ENCODE measurements around the gene UBC. TPM values are rescaled to one million over a fixed set of nuclear protein-coding genes. Genes with fewer than 3 reads are reported as not detected.

Gene UBC
- total RNA-seq, 1 experiment from 2014 or later: 880 TPM

GRCh38 chr12:124929649-124930419, 15.4 kb upstream of the UBC start:
- H3K4me3 Mint-ChIP-seq (ENCODE audit: unreplicated experiment): peak overlapping the region; percentile 92
- H3K9me3 Mint-ChIP-seq (ENCODE audit: unreplicated experiment): no peaks in the 10 kb centered on the region
- Histone ChIP-seq H3K4me3 (ENCODE audit: low read depth, low read length) (no peak overlapping the region), H3K27me3 (replicated peaks; ENCODE audit: control insufficient read depth, insufficient read depth, low read length) (no peaks in the 10 kb centered on the region), H3K9me3 (no peaks in the 10 kb centered on the region), H3K4me1 (no peaks in the 10 kb centered on the region), H3K36me3 (ENCODE audit: control insufficient read depth, insufficient read depth, low read length) (no peaks in the 10 kb centered on the region)
- no peak for TF ChIP-seq CTCF (IDR thresholded peaks at IDR 0.05; ENCODE audit: insufficient read depth in 1 of 2, low read depth in 1 of 2, low read length in 1 of 2, severe bottlenecking in 1 of 2, unreplicated experiment in 1 of 2)
- H3K27me3 Mint-ChIP-seq (ENCODE audit: insufficient read depth, unreplicated experiment): peaks cover 5% of the 10 kb centered on the region
- CTCF ChIA-PET: no interaction called here
- POLR2A ChIA-PET: no interaction called here
- BruUV-seq (replicated peaks): no TSS peak
- peaks cover 23% of the 10 kb centered on the region for H3K4me1 Mint-ChIP-seq (ENCODE audit: low read depth, unreplicated experiment)
- no peak for DNase-seq
- intact Hi-C loops (cut with micrococcal nuclease; ENCODE audit: unreplicated experiment): no loop called here
- no peak overlapping the region for H3K27ac Mint-ChIP-seq (ENCODE audit: unreplicated experiment)
- peaks cover 26% of the 10 kb centered on the region for H3K36me3 Mint-ChIP-seq (ENCODE audit: insufficient read depth, unreplicated experiment)

DNA sequence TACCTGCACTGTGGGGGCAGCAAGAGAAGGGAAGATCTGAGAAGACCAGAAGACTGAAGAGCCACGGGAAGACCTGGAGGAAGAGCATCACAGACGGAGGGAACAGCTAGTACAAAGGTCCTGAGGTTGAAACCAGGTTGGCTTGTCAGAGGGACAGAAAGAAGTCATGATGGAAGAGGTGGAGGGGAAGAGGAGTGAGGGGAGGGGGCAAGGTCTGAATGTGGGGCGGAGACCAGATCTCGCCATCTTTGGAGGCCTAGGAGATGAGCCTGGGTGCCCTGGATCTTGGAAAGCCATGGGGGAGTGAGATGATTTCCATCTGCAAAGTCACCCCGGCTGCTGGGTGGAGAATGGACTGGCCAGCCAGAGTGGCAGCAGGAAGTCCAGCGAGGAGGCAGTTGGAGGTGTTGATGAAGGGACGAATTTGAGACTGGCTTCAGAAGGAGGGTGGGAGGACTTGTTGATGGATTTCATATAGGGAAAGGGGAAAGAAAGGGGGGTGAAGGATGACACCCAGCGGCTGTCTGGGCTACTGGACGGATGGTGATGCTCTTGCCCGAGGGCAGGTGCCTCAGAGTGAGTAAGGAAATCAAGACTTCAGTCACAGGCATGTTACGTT, 14.6 kb upstream of the UBC start:
- Mint-ChIP-seq H3K27me3 (ENCODE audit: insufficient read depth, unreplicated experiment) (peaks cover 5% of the 10 kb centered on the region), H3K9me3 (ENCODE audit: unreplicated experiment) (no peaks in the 10 kb centered on the region), H3K4me1 (ENCODE audit: low read depth, unreplicated experiment) (peaks cover 24% of the 10 kb centered on the region), H3K27ac (ENCODE audit: unreplicated experiment) (peak overlapping the region; percentile 100), H3K36me3 (ENCODE audit: insufficient read depth, unreplicated experiment) (peaks cover 26% of the 10 kb centered on the region), H3K4me3 (ENCODE audit: unreplicated experiment) (peak overlapping the region; percentile 92)
- no peak for TF ChIP-seq CTCF (IDR thresholded peaks at IDR 0.05; ENCODE audit: insufficient read depth in 1 of 2, low read depth in 1 of 2, low read length in 1 of 2, severe bottlenecking in 1 of 2, unreplicated experiment in 1 of 2)
- H3K36me3 ChIP-seq (ENCODE audit: control insufficient read depth, insufficient read depth, low read length): no peaks in the 10 kb centered on the region
- no peaks in the 10 kb centered on the region for H3K9me3 ChIP-seq
- peaks cover 4% of the 10 kb centered on the region; the same call in 1 of the 2 replicates for H3K4me1 ChIP-seq
- no peak for DNase-seq
- POLR2A ChIA-PET: interaction anchor here (0.6 to 1.3 kb wide), 3 partner anchors 11 to 13 kb away, joined by 3 to 4 read pairs (median 3); no protein-coding TSS in a partner anchor
- intact Hi-C loops (cut with micrococcal nuclease; ENCODE audit: unreplicated experiment): loop anchor here (1.0 kb wide), 1 partner anchor 10 kb away; no protein-coding TSS in a partner anchor
- H3K27me3 ChIP-seq (replicated peaks; ENCODE audit: control insufficient read depth, insufficient read depth, low read length): no peaks in the 10 kb centered on the region
- peak overlapping the region; percentile 86 for H3K4me3 ChIP-seq (ENCODE audit: low read depth, low read length)
- CTCF ChIA-PET: interaction anchor here (0.6 to 1.4 kb wide), 2 partner anchors 11 to 14 kb away, joined by 3 to 12 read pairs; partner anchors contain the start of gene UBC
- no TSS peak for BruUV-seq (replicated peaks)

DNA sequence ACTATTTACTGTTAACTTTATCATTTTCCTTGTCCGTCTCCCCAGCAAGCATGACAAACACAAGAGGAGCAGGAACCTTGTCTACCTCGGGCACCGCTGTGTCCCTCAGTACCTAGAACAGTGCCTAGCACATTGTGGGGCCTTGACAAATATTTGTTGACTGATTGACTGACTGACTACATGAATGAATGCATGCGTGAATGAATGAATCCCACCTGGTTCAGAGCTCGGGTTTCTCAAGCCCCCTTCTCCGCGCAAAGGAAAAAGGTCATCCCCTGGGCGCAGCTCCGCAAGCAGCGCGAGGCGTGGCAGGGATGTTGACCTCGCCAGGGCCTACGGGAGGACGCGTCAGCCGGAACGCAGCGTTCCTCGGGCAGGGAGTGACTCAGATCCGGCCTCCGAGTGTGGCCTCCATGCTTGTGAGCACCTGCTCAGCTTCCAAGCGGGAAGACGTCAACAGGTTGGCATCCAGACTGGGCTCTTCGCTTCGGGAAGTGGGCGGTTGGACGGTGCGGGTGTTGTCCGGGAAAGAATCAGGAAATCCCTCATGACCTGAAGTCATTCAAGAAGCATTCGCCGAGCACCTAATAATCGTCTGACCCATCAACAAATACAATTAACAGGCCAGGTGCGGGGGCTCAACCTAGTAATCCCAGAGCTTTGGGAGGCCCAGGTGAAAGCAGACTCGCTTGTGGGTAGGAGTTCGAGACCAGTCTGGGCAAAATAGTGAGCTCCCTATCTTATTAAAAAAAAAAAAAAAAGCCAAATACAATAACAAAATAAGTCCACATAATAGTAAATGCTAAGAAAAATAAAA, 13.9 kb upstream of the UBC start:
- BruUV-seq (replicated peaks): TSS peak; percentile 72
- Mint-ChIP-seq H3K4me3 (ENCODE audit: unreplicated experiment) (peak overlapping the region; percentile 92), H3K27ac (ENCODE audit: unreplicated experiment) (peak overlapping the region; percentile 100), H3K36me3 (ENCODE audit: insufficient read depth, unreplicated experiment) (peaks cover 26% of the 10 kb centered on the region), H3K4me1 (ENCODE audit: low read depth, unreplicated experiment) (peaks cover 27% of the 10 kb centered on the region), H3K9me3 (ENCODE audit: unreplicated experiment) (no peaks in the 10 kb centered on the region), H3K27me3 (ENCODE audit: insufficient read depth, unreplicated experiment) (peaks cover 5% of the 10 kb centered on the region)
- POLR2A ChIA-PET: interaction anchor here (0.6 to 1.3 kb wide), 5 partner anchors 9 to 14 kb away, joined by 3 to 5 read pairs (median 4); partner anchors contain the start of gene UBC
- TF ChIP-seq CTCF (IDR thresholded peaks at IDR 0.05; ENCODE audit: insufficient read depth in 1 of 2, low read depth in 1 of 2, low read length in 1 of 2, severe bottlenecking in 1 of 2, unreplicated experiment in 1 of 2): no peak
- Histone ChIP-seq H3K9me3 (no peaks in the 10 kb centered on the region), H3K36me3 (ENCODE audit: control insufficient read depth, insufficient read depth, low read length) (no peaks in the 10 kb centered on the region), H3K4me1 (peaks cover 5% of the 10 kb centered on the region; the same call in 1 of the 2 replicates), H3K4me3 (ENCODE audit: low read depth, low read length) (peak overlapping the region; percentile 86), H3K27me3 (replicated peaks; ENCODE audit: control insufficient read depth, insufficient read depth, low read length) (no peaks in the 10 kb centered on the region)
- peak; percentile 82 to 91 for DNase-seq
- CTCF ChIA-PET: interaction anchor here (0.6 to 1.4 kb wide), 2 partner anchors 11 to 14 kb away, joined by 3 to 12 read pairs; partner anchors contain the start of gene UBC
- intact Hi-C loops (cut with micrococcal nuclease; ENCODE audit: unreplicated experiment): loop anchor here (1.0 kb wide), 1 partner anchor 11 kb away; no protein-coding TSS in a partner anchor

Data from Caco-2 (cell line).